Femur (tissue), 1 donor: ENCODE results near the gene PJA2.

ENCODE experiments used
- DNase-seq: peaks from one replicate; pipeline ENCODE4 v3.0.0-alpha.2; 2017

PJA2 gene

DNA sequence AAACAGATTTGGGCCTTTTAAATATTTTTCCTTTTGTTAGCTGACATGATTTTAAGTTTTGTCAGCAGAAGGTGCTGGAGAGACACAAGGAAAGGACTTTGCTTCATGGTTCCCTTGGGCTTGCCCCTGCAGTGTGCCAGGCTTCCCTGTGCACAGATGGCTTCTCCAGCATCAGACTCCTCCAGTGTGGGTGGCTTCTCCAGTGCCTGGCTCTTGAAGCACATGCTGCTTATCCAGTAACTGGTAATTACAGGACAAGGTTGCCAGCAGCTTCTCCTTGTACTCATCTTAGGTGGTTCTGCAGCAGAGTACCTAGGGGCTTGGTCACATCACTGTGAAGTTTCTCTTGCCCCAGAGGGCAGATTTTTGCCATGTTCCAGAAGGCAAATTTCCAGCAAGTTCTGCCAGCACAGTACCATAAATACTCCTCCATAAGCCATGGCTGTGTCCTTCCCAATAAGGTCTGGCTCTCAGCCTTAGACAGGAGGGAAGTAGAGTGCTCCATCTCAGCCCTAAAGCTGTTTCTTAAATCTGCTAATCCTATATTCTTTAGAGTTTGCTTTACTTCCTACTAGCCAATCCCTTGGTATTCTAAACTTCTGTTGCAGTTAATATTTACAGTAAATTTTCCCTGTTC lies 62.4 kb downstream of the PJA2 start:
- DNase-seq = peak; percentile 24

DNA sequence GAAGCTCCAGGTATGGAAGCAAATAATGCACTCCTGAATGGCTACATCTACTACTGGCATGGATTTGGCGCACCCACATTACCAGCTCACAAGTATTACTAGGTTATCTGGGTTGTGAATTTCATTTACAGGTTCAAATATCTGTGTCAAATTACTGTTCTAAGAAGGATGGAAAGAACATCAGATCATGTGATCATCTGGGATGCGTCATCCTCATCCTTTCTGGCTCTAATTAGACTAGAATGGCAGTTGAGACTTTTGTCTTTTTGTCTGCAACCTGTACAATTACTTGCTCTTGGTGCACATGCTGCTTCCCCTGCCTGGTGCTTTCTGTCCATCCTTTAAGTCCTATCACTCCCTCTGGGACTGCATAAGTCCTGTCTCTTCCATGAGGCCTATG lies 64.1 kb downstream of the PJA2 start:
- no peak for DNase-seq

DNA sequence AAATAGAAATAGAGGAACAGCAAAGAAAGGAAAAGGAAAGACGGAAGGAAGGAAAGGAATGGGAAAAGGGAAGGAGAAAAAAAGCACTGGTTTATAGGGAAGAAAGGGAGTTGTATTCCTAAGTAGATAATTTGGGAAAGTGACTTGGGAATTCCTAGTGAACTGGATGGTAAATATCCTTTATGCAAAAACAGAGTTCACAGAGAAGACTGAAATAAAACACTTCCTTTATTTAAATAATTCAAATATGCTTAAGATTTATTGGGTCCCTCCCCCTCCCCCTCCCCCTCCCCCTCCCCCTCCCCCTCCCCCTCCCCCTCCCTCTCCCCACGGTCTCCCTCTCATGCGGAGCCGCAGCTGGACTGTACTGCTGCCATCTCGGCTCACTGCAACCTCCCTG lies 69.4 kb downstream of the PJA2 start:
- DNase-seq = no peak

DNA sequence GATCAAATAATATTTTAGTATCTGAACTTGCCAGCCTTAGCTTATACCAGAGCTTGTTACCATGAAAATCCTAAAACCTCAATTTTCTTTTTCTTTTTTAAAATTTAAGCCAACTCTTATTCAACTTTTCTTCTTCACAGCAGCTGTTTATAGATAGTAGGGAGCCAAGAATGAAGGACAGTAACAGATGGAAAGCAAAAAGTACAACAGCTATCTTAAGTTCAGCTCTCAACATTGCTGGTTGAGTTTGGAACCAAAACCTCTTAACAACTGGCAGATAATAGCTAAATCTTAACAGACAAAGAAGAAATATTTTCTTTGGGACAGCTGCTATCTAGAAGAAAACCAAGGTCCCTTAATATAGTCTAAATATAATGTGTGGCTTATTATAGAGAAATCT lies 74.7 kb downstream of the PJA2 start:
- no peak for DNase-seq

DNA sequence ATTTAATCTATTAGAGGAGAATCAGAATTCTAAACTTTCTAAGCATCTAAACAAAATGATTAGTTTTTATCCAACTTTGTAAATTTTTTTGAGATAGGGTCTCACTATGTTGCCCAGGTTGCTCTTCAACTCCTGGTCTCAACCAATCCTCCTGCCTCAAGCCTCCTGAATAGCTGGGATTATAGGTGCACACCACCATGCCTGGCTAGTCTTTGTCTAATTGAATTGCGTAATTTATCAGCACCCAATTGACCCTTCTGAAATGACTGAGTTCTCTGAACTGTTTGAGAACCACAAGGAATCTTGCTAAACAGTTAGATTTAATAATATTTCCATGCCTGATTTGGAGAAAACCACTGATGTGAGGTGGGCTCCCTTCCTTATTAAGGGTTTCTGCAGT lies 75.7 kb downstream of the PJA2 start:
- no peak for DNase-seq

DNA sequence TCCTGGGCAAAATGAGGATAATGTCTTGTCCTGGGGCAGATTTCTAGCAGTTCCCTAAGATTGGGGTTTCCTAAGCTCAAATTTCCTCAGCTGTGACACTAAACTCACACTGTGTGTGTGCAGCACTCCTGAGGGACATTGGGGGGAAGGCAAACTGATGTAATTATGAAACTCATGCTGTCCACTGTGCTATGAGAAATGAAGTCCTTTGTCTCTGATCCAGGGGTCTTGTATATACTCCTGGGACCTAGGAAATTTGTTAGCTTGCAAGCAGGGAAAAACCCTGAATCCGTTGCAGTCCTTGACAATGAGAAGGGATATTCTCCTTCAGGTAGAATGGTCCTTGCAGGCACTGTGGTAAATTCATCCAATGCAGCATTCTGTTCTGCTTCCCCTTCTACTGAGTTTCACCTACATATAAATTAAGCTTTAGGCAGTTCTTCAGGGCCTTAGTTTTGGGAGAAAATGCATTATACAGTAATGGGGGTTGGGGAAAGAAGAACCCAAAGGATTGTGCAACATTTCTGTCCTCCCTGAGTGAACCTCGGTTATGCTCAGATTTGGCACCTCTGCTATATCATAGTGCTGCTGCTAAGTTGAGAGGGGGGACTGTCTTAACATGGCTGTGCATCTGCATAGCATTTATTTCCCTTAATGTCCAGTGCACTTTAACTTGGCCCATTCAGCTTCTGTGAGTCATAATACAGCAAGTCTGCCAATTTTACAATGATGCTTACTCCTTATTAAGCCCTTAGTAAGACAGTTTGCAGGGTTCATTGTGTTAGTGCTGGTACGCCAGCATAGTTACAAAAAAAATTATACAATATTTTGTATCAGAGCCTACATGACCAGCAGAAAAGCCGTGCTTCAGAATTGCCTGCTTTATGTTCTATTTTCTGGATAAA lies 80.2 kb downstream of the PJA2 start:
- peak; percentile 48 for DNase-seq

DNA sequence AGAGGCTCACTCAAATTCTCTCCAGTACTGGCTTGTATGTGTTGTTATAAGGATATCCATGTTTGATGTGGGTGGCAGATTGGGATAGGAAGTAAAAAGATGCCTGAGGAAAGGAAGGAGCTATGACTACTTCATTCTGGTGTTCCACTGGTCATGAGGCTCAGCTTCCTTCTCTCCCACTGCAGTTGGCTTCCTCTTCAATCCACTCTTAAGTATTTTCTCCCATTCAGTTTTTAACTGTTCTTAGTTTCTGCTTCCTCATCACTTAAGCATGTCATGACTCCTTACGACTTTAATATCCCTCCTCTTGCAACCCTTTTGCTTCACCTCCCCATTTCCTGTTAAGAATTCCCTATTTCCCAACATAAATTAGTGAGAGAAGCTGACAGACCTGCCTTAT lies 81.1 kb downstream of the PJA2 start:
- no peak for DNase-seq

DNA sequence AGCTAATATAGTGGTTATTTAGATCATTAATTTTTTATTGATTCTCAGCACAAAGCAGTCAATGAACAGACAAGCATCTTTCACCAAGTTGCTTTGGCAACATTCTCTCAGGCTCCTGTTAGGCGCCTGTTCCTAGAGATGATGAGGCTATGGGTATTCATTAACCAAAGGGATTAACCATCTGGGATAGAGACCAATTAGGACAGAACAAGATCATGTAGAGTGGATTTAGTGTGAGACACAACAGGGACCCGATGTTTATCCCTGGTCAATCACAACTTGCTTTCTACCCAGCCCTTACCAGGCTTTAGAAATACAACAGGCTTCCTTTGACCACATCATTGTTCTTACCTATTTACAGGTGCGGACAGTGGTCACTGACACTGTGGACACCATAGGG lies 82.2 kb downstream of the PJA2 start:
- no peak for DNase-seq

DNA sequence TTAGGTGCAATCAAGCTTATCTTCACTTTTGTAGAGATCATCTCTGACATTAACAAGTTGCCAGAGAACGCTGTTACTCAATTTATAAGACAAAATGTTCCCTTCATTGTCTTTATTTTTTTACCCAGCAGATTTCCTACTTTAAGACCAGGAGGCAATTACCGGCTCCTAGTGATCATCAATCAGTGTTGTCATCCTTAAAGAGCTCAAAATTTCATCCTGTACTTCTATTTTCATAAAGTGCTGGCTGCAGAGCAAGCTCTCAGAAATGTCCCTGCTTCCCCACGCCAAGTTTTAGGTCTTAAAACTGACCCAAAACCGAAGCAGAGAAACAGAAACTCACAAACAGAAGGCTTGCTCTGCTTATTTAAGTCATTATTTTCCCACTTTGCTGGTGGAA lies 82.9 kb downstream of the PJA2 start:
- DNase-seq = no peak

DNA sequence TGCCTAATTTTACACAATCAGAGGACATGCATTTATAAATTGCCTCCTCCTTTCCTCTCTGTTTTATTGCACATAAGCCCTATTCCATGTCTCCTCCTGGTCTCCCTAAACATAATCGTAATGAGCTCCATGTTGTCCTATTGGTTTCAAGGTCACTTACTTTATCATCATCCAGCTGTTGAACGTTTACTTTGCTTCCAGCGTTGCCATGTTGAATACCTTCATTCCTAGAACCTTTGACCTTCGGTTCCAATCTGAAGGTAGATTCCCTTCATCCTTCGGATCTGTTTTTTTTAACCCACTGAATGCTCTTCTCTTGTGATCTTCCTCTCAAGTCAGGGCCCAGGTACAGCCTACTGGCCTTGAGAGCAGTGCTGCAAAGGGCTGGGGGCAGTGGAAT lies 84.3 kb downstream of the PJA2 start:
- no peak for DNase-seq

DNA sequence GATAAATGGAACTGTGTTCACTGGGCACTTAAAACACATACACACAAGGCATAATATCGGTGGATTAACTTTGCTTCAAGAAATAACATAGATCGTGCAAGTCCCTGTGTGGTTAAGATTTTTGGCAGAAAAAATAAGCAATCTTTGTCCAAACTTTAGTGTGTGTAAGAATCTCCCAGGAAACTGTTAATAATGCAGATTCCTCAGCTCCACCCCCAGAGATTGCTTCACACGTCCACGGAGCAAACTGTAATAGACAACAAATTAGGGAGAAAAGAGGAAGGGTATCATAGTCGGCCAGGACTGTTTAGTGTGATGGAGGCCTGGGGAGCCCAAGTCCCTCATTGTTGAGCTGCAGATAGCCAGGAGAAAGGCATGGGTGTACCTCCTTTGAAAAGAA lies 84.8 kb downstream of the PJA2 start:
- DNase-seq = no peak

DNA sequence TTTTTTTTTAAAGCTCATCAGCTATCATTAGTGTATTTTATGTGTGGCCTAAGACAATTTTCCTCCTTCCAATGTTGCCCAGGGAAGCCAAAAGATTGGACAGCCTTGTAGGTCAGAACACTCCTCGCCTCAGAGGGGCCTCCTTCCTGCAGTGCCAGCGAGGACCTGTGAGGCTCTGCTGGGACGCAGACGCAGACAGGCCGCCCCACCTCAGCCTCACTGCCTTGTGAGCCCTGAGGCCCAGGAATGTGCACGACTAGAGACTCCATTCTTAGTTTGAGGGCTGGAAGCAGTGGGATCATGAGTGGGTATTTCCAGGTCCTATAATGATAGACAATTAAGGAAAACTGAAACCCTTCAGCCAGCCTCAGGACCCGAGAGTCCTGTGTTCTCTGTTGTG lies 85.4 kb downstream of the PJA2 start:
- DNase-seq = no peak

DNA sequence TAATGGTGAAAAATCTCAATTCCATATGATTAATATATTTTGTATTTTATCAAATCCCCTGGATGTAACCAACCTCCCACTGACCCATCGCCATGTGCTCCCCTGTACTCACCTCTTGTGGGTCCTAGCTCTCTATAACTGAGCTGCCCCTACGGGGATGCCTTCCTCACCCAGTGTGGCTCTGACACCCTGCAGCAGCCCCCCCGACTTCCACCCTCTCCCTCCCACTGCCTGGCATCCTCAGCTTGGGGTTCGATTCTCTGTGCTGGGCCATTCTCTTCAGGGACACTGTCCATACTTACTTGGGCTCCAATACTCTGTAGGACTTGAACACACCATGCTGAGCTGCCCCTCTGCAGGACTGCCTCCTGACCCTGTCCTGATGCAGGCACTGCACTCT lies 87.1 kb downstream of the PJA2 start:
- DNase-seq = no peak

DNA sequence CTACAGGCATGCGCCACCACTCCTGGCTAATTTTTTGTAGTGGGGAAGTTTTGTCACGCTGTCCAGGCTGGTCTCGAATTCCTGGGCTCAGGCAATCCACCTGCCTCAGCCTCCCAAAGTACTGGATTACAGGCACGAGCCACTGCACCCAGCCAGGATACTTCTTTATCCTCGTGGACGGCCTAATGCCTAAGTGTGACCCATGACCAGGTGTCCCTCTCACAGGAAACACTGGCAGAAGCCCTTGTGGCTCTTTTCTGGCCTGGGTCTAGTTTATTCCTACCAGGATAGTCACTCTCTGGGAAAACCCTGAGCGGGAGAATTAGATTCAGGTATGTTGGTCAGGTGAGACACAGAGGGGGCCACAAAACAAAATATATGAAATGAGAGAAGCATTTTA lies 90.4 kb downstream of the PJA2 start:
- no peak for DNase-seq

DNA sequence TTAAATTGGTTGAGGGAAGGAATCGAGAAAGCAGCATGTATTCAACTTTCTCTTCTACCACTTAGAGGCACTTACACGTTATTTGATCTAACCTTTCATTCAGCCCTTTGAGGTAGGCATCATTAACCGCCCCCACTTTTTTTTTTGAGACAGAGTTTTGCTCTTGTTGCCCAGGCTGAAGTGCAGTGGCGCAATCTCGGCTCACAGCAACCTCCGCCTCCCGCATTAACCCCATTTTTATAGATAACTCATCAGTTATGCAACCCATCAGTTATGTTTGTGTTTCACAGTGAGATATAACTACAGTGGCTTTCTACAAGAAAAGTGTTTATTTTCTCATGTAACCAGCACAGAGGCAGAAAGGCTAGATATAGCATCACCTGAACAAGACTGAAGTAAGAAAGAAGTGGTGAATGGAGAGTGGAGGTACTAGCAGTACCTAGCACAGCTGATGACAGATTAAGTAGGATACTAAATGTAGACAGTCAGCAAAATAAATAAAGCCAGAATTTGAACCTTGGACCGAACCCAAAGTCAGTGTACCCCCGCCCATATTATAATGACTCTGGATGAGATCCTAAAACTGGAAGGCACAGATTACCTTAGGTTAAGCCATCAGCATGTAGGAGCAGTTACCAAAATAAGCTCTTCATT lies 91.2 kb downstream of the PJA2 start:
- DNase-seq = no peak

DNA sequence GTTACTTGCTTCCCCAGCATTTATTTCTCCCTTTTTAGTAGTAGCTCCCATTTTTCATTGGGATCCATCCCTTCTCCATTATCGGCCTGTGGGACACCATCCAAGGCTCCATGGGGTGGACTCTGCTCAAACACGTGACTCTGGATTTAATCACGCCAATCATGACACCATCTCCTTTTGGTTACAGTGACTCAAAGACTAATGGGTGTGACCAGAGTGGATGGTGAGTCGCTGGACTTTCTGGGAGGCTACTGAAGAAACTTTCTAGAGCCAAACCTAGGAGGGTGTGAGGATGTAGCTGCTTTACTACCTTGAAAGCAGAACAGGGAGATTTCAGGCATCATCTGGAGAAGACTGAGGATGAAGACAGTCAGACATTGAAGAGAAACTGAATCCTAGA lies 93.1 kb downstream of the PJA2 start:
- DNase-seq = no peak

DNA sequence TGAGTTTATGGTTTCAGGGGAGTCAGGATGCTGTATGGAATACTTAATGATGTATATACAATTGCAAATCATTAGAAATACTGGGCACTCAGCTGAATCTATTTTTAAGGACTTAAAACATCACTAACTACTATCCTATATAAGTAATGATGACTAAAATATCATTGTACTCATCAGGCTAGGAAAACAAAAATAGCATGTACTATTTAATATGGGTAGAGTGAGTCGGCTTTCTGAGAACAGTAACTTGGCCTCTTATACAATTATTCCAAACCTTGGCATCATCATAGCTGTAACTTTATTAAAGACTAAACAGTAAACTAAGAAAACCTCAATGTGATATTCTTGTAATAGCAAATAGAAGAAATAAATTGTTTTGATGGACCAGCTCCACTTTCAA lies 94.5 kb downstream of the PJA2 start:
- DNase-seq = no peak

DNA sequence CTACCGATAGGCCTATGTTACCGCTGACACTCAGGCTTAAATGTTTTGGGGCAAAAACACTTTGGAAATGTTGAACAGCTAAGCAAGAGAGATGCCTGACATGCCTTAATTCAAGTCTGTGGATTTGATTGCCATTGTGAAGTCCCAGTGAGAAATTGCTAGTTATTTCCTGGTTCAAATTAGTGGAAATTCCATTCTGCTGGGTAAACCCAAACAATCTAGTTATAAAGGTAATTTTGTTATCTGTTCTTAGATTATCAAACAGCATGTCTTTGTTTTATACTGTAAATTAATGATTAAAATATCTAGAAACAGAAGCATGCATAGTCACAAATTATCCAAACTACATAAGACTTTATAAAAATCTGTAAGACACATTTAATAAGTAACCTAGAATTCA lies 96.6 kb downstream of the PJA2 start:
- DNase-seq = no peak

DNA sequence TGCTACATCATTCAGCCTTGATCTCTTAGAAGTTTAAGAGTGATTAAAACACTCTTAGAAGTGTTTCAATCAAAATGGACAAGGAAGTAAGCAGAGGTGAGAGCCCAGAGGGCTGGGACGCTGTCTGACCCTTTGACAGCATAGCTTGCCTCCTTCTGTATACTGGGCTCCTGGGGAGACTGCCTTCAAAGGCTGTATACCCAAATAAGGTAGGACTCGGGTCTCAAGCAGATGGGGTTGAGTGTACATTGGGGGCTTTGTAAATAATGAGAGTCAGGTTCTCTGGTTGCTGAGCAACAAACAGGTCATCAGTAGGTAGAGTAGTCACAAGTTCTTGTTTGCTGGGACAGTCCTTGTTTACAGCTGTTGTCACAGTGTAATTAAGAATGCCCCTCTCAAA lies 97.1 kb downstream of the PJA2 start:
- DNase-seq = no peak

DNA sequence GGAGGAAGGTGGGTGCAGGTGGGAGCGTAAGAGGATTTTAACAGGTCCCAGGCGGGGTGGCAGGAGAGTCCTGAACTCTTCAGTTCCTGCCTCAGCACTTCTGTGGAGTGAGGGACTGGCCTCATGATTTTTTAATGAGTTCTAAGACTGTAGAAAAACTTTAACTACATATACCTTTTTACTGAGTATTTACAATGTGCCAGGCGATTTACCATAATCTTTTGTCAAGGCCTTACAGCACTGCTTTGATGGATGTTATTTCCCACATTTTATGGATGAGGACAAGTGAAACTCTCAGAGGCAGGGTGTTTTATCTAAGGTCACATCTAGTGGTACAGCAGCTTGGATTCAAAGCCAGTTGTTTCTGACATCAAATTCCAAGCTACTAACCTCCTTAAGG lies 99.5 kb downstream of the PJA2 start:
- DNase-seq = no peak

DNA sequence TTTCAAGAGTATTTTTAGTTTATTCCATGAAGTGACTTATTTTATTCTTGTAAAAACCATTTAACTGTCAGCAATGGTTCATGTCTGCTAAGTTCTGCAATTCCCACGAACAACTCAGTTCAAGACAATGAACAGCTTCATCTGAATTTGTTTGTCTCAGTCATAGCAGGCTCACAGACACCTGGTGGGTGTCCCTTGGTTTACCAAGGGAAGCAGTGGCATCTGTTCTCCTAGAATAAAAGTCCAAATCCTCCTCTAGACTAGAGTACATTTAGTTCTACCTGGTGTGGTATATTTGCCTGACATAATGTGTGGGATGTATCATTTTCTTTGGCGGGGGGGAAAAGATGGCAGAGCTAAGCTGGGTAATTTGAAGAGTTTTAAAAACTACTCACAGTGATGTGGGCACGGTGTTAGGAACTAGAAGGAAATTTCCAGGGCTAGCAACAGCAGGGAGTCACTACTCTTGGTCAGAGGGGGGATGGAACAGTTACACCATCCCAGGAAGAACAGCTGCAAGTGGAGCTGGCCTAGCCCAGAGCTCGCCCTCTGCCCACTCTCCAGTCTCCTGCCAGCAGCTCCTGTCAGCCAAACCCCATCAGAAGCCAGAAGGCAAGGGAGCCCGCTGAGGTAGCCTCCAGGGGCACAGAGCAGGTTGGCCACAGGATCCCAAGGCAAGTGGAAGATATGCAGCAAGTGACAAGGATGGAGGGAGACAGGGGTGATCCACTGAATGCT lies 100.3 kb downstream of the PJA2 start:
- peak; percentile 43 for DNase-seq

DNA sequence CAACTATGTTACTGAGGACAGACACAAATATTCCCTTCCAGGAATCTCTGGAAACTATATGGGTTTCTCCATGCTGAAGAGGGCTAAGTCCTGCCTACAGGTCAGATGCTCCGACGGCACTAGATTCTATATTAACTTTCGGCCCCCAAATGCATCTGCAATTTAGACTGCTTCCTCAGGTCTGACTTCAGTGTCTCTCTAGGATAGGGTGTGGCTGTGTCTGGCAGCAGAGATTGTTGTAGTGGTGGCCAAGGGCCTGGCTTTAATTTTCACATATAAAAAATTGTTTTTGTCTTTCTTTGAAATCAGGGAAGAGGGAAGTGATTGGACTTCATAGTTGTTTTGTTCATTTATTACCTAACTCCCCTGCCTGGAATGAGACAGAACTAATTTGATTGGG lies 101.8 kb downstream of the PJA2 start:
- DNase-seq = no peak

DNA sequence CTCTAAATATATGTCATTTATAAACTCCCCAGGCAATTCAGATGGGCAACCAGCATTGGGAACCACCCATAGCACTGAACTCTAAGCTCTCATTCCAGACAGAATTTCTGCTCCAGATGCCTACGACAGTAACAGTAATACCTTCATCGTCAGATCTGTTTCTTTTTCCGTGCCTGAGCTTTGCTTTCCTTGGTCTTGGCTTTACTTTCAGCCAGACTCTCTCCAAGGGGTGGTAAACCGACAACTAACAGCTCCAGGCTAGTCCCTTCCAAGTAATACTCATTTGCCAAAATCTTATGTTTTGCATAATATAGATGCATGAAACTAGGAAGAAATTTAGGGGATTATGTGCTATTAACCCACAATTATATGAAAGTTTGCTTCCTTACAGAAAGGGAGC lies 102.3 kb downstream of the PJA2 start:
- no peak for DNase-seq

DNA sequence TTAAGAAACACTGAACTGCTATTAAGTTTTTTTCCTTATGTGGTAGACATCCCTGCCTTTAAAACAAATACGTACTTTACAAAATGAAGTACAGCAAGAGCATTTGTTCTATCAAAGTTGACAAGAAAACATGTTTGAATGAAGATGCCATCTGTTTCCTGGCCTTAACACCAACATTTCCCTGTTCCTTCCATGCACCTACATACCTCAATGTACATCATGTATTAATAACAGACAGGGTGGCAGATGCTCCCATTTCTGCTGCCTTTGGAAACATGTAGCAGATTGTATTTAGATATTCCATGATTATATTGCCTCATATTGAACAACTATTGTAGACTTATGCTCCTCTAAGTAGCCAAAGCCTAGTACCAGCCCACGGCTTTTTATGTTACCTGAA lies 104.4 kb downstream of the PJA2 start:
- DNase-seq = no peak
